ENCODE data around the gene EPS8L3. TPM values are rescaled to one million over a fixed set of nuclear protein-coding genes. Genes with fewer than 3 reads are reported as not detected.

The EPS8L3 gene
- total RNA-seq, 1 donor from 2014 or later = not detected

- Mint-ChIP-seq H3K4me3 (no peak overlapping the region), H3K27me3 (ENCODE audit: low read depth) (no peaks in the 10 kb centered on the region), H3K4me1 (peaks cover 45% of the 10 kb centered on the region), H3K36me3 (ENCODE audit: low read depth) (no peaks in the 10 kb centered on the region), H3K9me3 (no peaks in the 10 kb centered on the region), H3K27ac (ENCODE audit: unreplicated experiment) (no peak overlapping the region)
- no peak for DNase-seq (ENCODE audit: low read depth, low spot score)
- TF ChIP-seq, protein P1, sequence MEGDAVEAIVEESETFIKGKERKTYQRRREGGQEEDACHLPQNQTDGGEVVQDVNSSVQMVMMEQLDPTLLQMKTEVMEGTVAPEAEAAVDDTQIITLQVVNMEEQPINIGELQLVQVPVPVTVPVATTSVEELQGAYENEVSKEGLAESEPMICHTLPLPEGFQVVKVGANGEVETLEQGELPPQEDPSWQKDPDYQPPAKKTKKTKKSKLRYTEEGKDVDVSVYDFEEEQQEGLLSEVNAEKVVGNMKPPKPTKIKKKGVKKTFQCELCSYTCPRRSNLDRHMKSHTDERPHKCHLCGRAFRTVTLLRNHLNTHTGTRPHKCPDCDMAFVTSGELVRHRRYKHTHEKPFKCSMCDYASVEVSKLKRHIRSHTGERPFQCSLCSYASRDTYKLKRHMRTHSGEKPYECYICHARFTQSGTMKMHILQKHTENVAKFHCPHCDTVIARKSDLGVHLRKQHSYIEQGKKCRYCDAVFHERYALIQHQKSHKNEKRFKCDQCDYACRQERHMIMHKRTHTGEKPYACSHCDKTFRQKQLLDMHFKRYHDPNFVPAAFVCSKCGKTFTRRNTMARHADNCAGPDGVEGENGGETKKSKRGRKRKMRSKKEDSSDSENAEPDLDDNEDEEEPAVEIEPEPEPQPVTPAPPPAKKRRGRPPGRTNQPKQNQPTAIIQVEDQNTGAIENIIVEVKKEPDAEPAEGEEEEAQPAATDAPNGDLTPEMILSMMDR (conservative IDR thresholded peaks at IDR 0.05) = no peak
These were observed 30.8 kb upstream of the EPS8L3 start for GRCh38 chr1:109794319-109795132.

DNA sequence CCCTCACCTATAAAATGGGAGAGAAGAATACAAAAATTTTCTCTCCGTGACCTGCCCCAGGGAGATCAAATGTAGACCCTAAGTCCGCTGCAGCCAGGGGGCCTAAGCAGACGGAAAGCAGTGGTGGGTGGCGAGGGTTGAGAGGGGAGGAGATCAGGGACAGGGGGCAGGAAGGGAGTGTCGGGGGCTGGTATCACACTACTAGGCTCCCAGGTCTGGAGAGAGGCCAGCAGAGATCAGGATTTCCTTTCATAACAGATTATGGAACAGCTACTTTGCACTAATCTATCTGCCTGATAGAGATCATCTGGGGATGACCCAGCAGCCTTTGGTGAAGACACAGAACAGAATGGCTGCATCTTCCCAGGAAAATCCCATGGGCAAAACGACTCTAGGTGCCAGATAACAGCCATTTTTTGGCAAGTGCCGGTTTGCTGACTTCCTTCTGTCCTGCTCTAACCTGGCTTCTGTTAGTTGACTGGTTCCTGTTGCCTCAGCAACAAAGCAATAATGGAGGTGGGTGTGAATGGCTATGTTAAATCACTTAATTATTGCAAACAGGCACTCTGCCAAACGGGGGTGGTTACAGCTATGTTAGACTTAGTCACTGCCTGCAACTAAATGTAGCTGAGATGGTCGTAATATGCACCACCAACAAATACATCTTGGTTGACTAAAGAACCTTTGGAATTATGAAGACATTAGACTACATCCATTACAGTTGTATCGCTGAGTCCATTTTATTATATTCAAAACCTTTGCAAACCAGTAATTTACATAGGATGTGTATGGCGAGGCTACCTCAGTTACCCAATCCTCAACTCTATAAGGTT lies 30.0 kb upstream of the EPS8L3 start:
- H3K27ac Mint-ChIP-seq (ENCODE audit: unreplicated experiment) = peak overlapping the region; percentile 31
- TF ChIP-seq, protein P1 (conservative IDR thresholded peaks at IDR 0.05) = no peak
- H3K27me3 Mint-ChIP-seq (ENCODE audit: low read depth) = no peaks in the 10 kb centered on the region
- DNase-seq (ENCODE audit: low read depth, low spot score) = no peak
- no peak overlapping the region for H3K4me3 Mint-ChIP-seq
- H3K9me3 Mint-ChIP-seq = no peaks in the 10 kb centered on the region
- peaks cover 50% of the 10 kb centered on the region for H3K4me1 Mint-ChIP-seq
- H3K36me3 Mint-ChIP-seq (ENCODE audit: low read depth) = no peaks in the 10 kb centered on the region

DNA sequence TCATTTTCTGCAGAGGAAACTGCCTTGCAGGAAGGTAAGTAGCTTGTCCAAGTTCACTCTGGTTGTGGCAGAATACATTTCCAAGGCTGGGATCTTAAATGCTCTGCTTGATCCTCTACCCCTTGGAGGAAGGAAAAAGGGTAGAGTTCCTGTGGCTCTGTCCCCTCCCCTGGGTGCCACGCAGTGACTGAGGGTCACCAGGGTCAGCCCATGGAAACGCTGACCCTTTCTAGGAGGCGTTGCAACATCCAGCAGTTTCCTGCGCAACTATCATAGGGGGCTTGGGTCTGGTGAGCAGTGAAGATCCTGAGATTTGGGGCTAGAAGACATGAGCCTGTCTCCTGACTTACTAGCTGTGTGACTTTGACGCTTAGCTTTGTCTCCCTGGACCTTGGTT lies 29.4 kb upstream of the EPS8L3 start:
- Mint-ChIP-seq H3K9me3 (no peaks in the 10 kb centered on the region), H3K36me3 (ENCODE audit: low read depth) (no peaks in the 10 kb centered on the region), H3K4me3 (no peak overlapping the region), H3K4me1 (peaks cover 50% of the 10 kb centered on the region), H3K27me3 (ENCODE audit: low read depth) (no peaks in the 10 kb centered on the region), H3K27ac (ENCODE audit: unreplicated experiment) (peak overlapping the region; percentile 35)
- no peak for DNase-seq (ENCODE audit: low read depth, low spot score)
- TF ChIP-seq, protein P1 (conservative IDR thresholded peaks at IDR 0.05) = no peak

- no peak overlapping the region for H3K4me3 Mint-ChIP-seq
- H3K9me3 Mint-ChIP-seq = no peaks in the 10 kb centered on the region
- DNase-seq (ENCODE audit: low read depth, low spot score) = peak; percentile 35
- no peaks in the 10 kb centered on the region for H3K36me3 Mint-ChIP-seq (ENCODE audit: low read depth)
- H3K4me1 Mint-ChIP-seq = peaks cover 50% of the 10 kb centered on the region
- H3K27ac Mint-ChIP-seq (ENCODE audit: unreplicated experiment) = peak overlapping the region; percentile 50
- TF ChIP-seq, protein P1 (conservative IDR thresholded peaks at IDR 0.05) = no peak
- no peaks in the 10 kb centered on the region for H3K27me3 Mint-ChIP-seq (ENCODE audit: low read depth)
These were observed 28.5 kb upstream of the EPS8L3 start for GRCh38 chr1:109792056-109792831.

DNA sequence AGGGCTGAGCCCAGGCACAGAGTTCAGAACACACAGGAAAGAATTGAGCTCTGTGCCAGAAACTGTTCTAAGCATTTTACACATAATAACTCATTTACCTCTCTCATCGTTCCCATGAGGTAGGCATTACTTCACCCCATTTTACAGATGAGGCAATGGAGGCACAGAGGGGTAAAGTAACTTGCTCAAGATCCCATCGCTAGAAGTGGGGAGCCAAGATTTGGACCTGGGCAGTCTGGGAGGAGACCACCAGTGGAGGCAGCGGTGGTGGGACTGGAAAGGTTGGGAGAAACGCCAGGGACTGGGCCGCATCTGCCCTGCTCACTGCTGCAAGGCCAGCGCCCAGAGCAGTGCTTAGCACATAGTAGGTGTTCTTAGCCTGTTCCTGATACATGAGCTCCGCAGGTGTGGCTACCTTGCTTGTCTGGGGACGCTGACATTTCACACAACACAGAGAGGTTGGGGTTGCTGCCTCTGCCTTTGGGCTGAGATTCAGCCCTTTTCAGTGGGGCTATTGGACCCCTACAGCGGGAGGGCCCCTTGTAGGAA lies 27.8 kb upstream of the EPS8L3 start:
- DNase-seq (ENCODE audit: low read depth, low spot score) = no peak

More for the DNA sequence above, 27.8 kb upstream of the EPS8L3 start:
- TF ChIP-seq, protein P1 (conservative IDR thresholded peaks at IDR 0.05) = no peak
- Mint-ChIP-seq H3K36me3 (ENCODE audit: low read depth) (no peaks in the 10 kb centered on the region), H3K9me3 (no peaks in the 10 kb centered on the region), H3K4me1 (peaks cover 45% of the 10 kb centered on the region), H3K4me3 (no peak overlapping the region), H3K27me3 (ENCODE audit: low read depth) (no peaks in the 10 kb centered on the region), H3K27ac (ENCODE audit: unreplicated experiment) (peak overlapping the region; percentile 50)

Measured in neural crest cell (in vitro differentiated cells).